ENCODE data around the gene PASK. TPM values are rescaled to one million over a fixed set of nuclear protein-coding genes. Genes with fewer than 3 reads are reported as not detected.
"Not testable (repeated sequence)": the region's sequence is repeated elsewhere in the genome, so short reads cannot be mapped to it uniquely, and the experiment has no call there.

The PASK gene
- total and polyA plus RNA-seq, 2 experiments from 2014 or later: 2.5 to 8.8 TPM

DNA sequence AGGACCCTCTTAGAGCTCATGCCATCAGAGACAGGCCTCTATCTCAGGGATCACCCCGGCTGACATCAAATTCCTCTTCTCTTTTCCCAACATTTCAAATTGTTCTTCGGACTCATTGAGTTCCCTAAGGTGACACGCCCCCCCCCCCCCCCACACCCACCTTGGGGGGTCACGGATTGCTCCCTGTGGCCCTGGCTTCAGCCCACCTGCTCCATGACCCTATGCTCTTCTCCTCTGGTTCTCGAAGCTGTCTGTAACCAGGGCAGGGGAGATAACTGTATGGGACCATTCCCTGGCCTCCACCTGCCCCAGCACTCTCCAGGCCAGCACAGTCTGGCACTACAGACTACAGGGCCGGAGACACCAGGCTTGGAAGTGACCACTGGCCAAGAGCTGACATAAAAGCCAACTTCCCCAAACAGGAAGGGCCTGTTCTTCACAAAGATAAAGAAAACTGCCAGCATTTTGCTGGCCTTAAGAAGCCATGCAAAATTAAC is 54.3 kb downstream of the PASK start:
- Histone ChIP-seq H3K36me3 (replicated peaks; ENCODE audit: insufficient read depth, low read depth) (no peaks in the 10 kb centered on the region), H3K4me1 (ENCODE audit: insufficient read depth) (peaks cover 4% of the 10 kb centered on the region), H3K79me2 (peaks cover 26% of the 10 kb centered on the region), H3K9me3 (ENCODE audit: low read depth) (no peaks in the 10 kb centered on the region), H4K20me1 (ENCODE audit: insufficient read depth, poor library complexity, severe bottlenecking) (peaks cover 26% of the 10 kb centered on the region), H3K27ac (no peak overlapping the region), H3K9me2 (replicated peaks; ENCODE audit: insufficient read depth) (no peaks in the 10 kb centered on the region), H2AFZ (no peak overlapping the region), H3K4me2 (no peak overlapping the region), H3K4me3 (no peak overlapping the region), H3K27me3 (no peaks in the 10 kb centered on the region)
- no peak for TF ChIP-seq EZH2phosphoT487 (IDR thresholded peaks at IDR 0.05; ENCODE audit: low read depth, severe bottlenecking, unreplicated experiment)
- TF ChIP-seq, protein P1, sequence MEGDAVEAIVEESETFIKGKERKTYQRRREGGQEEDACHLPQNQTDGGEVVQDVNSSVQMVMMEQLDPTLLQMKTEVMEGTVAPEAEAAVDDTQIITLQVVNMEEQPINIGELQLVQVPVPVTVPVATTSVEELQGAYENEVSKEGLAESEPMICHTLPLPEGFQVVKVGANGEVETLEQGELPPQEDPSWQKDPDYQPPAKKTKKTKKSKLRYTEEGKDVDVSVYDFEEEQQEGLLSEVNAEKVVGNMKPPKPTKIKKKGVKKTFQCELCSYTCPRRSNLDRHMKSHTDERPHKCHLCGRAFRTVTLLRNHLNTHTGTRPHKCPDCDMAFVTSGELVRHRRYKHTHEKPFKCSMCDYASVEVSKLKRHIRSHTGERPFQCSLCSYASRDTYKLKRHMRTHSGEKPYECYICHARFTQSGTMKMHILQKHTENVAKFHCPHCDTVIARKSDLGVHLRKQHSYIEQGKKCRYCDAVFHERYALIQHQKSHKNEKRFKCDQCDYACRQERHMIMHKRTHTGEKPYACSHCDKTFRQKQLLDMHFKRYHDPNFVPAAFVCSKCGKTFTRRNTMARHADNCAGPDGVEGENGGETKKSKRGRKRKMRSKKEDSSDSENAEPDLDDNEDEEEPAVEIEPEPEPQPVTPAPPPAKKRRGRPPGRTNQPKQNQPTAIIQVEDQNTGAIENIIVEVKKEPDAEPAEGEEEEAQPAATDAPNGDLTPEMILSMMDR (IDR thresholded peaks at IDR 0.05; ENCODE audit: poor library complexity): no peak
- TF ChIP-seq EZH2 (IDR thresholded peaks at IDR 0.05; ENCODE audit: borderline replicate concordance): no peak
- WGBS (ENCODE audit: low lambda C conversion rate, missing lambda C conversion rate): 90% methylated on average over 5 of the region's 6 CpGs
- DNase-seq (ENCODE audit: low spot score): no peak

DNA sequence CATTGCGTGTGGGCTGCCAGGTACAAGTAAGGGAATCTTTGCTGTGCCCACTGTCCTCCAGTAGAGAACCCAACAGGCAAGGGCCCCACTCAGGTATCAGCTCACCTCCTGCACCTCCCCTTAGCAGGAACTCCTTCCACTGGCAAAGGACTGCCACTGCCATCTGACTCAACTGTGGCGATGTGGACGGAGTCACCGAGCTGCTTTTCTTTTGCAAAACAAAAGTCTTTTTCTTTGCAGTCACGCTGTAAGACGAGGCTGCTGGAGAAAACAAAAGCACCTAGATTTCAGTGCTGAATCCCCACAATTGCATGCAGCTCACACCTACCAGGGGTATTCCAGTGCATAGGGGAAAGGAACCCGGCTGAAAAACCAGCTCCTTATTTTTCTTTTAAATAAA is 55.1 kb downstream of the PASK start:
- no peaks in the 10 kb centered on the region for H3K36me3 ChIP-seq (replicated peaks; ENCODE audit: insufficient read depth, low read depth)

DNA sequence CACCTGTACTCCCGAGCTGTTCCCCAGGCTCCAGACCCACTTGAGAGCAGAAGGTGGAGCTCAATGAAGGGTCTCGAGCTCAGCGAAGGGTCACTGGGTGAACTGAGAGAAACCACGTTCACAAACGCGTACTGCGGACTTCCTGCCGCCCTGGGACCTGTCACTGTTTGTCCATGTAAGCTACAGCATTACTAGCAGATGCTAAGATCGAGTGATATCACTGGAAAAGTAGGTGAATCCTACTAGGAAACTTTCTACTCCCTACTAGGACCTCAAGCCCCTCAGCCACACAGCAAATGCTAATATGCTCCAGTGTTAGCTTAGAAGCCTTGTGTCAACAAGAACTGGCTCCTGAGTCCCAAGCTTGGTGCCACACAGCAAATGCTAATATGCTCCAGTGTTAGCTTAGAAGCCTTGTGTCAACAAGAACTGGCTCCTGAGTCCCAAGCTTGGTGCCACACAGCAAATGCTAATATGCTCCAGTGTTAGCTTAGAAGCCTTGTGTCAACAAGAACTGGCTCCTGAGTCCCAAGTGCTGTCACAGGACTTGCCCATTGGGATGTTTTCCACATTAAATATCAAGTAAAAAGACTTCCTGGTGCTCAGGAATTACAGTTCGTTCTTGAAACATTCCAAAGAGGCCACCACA is 56.0 kb downstream of the PASK start:
- H3K9me3 ChIP-seq (ENCODE audit: low read depth); H3K79me2 ChIP-seq; H3K4me3 ChIP-seq; H3K27ac ChIP-seq; H2AFZ ChIP-seq; H3K4me2 ChIP-seq; H3K9me2 ChIP-seq (replicated peaks; ENCODE audit: insufficient read depth); DNase-seq (ENCODE audit: low spot score); H3K36me3 ChIP-seq (replicated peaks; ENCODE audit: insufficient read depth, low read depth); H3K4me1 ChIP-seq (ENCODE audit: insufficient read depth); H3K27me3 ChIP-seq: not testable (repeated sequence)
- TF ChIP-seq EZH2phosphoT487 (IDR thresholded peaks at IDR 0.05; ENCODE audit: low read depth, severe bottlenecking, unreplicated experiment): peak; percentile 93
- WGBS (ENCODE audit: low lambda C conversion rate, missing lambda C conversion rate): 68% methylated on average over 10 of the region's 10 CpGs
- H4K20me1 ChIP-seq (ENCODE audit: insufficient read depth, poor library complexity, severe bottlenecking): peaks cover 26% of the 10 kb centered on the region

More for the DNA sequence above, 55.1 kb downstream of the PASK start:
- Histone ChIP-seq H2AFZ (no peak overlapping the region), H3K4me2 (no peak overlapping the region), H4K20me1 (ENCODE audit: insufficient read depth, poor library complexity, severe bottlenecking) (peaks cover 26% of the 10 kb centered on the region), H3K9me3 (ENCODE audit: low read depth) (no peaks in the 10 kb centered on the region), H3K79me2 (peaks cover 18% of the 10 kb centered on the region), H3K4me1 (ENCODE audit: insufficient read depth) (peaks cover 4% of the 10 kb centered on the region), H3K4me3 (no peak overlapping the region), H3K27ac (no peak overlapping the region), H3K9me2 (replicated peaks; ENCODE audit: insufficient read depth) (no peaks in the 10 kb centered on the region), H3K27me3 (no peaks in the 10 kb centered on the region)
- WGBS (ENCODE audit: low lambda C conversion rate, missing lambda C conversion rate): 82% methylated on average over 7 of the region's 7 CpGs
- DNase-seq (ENCODE audit: low spot score): no peak
- TF ChIP-seq, protein P1 (IDR thresholded peaks at IDR 0.05; ENCODE audit: poor library complexity): no peak
- TF ChIP-seq EZH2 (IDR thresholded peaks at IDR 0.05; ENCODE audit: borderline replicate concordance): no peak

DNA sequence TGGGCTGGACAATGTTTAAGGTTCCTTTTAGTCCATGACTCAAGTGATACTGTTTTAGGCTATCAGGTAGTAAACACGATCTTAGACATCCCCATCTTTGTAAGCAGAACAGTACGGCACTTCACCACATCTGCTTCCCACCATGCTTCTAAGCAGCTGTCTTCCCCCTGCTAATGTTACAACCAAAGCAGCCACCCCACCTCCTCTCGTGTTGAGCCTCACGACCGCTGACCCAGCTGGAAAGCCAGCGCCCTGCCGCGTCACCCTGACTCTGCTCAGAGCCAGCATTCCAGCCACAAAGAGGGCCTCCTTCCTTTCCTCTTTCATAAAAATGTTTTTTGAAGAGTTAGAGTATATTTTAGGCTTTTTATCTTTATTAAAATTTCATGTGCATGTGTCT is 56.6 kb downstream of the PASK start:
- TF ChIP-seq, protein P1 (IDR thresholded peaks at IDR 0.05; ENCODE audit: poor library complexity): no peak
- TF ChIP-seq EZH2 (IDR thresholded peaks at IDR 0.05; ENCODE audit: borderline replicate concordance) (no peak), EZH2phosphoT487 (IDR thresholded peaks at IDR 0.05; ENCODE audit: low read depth, severe bottlenecking, unreplicated experiment) (no peak)
- Histone ChIP-seq H3K36me3 (replicated peaks; ENCODE audit: insufficient read depth, low read depth) (no peaks in the 10 kb centered on the region), H3K9me2 (replicated peaks; ENCODE audit: insufficient read depth) (no peaks in the 10 kb centered on the region), H3K9me3 (ENCODE audit: low read depth) (no peaks in the 10 kb centered on the region), H2AFZ (no peak overlapping the region), H3K4me3 (no peak overlapping the region), H4K20me1 (ENCODE audit: insufficient read depth, poor library complexity, severe bottlenecking) (peaks cover 23% of the 10 kb centered on the region), H3K4me2 (no peak overlapping the region), H3K27ac (no peak overlapping the region), H3K4me1 (ENCODE audit: insufficient read depth) (peaks cover 4% of the 10 kb centered on the region), H3K27me3 (no peaks in the 10 kb centered on the region), H3K79me2 (peaks cover 3% of the 10 kb centered on the region)
- DNase-seq (ENCODE audit: low spot score): no peak
- 90% methylated on average over 8 of the region's 8 CpGs for WGBS (ENCODE audit: low lambda C conversion rate, missing lambda C conversion rate)

Measured in hepatocyte (in vitro differentiated cells).